HEK293 (cell line): ENCODE results near the gene TBC1D16.

Experiments
- CTCF ChIA-PET: fragments of 350-600 bp; formaldehyde crosslinking; extraction: SDS; loops from one replicate; lab custom pipeline; 2021; ENCODE audit warnings: antibody characterized with exemption; lab: Yijun Ruan, JAX
- POLR2A ChIA-PET: fragments of 300-600 bp; formaldehyde crosslinking; extraction: SDS; loops from one replicate; lab custom pipeline; 2020; ENCODE audit warnings: antibody characterized with exemption, inconsistent platforms; lab: Yijun Ruan, JAX
- H3K27ac ChIP-seq: fragments of 200-500 bp; sonication (Bioruptor generic); 2 replicates; pipeline ENCODE4 v1.5.1; 2014; ENCODE audit warnings: low read depth, low read length, control low read depth, inconsistent platforms; ENCODE audit errors: extremely low read depth
- H3K36me3 ChIP-seq, 2 experiments: fragments of 200-500 bp in 1 of 2; sonication (Bioruptor generic) in 1 of 2; 1 replicate in 1 of 2; 2 replicates in 1 of 2; pipeline ENCODE4 v1.5.1; 2014 to 2017; ENCODE audit warnings: inconsistent platforms in 2 of 2, low read length in 2 of 2; ENCODE audit not compliant: control insufficient read depth in 2 of 2, insufficient read depth in 1 of 2
- H3K4me1 ChIP-seq: fragments of 200-500 bp; sonication (Bioruptor generic); 2 replicates; pipeline ENCODE4 v1.5.1; 2014; ENCODE audit warnings: mild to moderate bottlenecking, low read length, inconsistent platforms; ENCODE audit not compliant: control insufficient read depth, insufficient read depth
- H3K4me3 ChIP-seq: 2 replicates; pipeline ENCODE4 v1.5.1; 2011; ENCODE audit warnings: low read depth, mild to moderate bottlenecking, control low read depth, low read length, moderate library complexity
- H3K9me3 ChIP-seq: fragments of 200-500 bp; sonication (Bioruptor generic); 2 replicates; pipeline ENCODE4 v1.5.1; 2014; ENCODE audit warnings: low read depth, low read length, inconsistent platforms; ENCODE audit not compliant: control insufficient read depth, insufficient read depth
- HOXD13 ChIP-seq: sonication (generic); formaldehyde crosslinking; IDR thresholded peaks from 2 replicates; pipeline ENCODE4 v1.8.0; 2022; ENCODE audit warnings: missing genetic modification reagents, borderline replicate concordance
- PRDM10 ChIP-seq: fragments of 450-650 bp; formaldehyde crosslinking; IDR thresholded peaks from 2 replicates; pipeline ENCODE4 v1.5.1; 2016; ENCODE audit warnings: missing biosample characterization, missing genetic modification characterization
- SETDB1 ChIP-seq: IDR thresholded peaks from one replicate; pipeline ENCODE4 v1.6.1; 2017; ENCODE audit warnings: mild to moderate bottlenecking, low read length, moderate library complexity, mixed read lengths; ENCODE audit not compliant: insufficient read length
- YY2 ChIP-seq: fragments of 450-650 bp; formaldehyde crosslinking; IDR thresholded peaks from 2 replicates; pipeline ENCODE4 v1.5.1; 2016; ENCODE audit warnings: missing biosample characterization, missing genetic modification characterization
- ZBTB17 ChIP-seq: fragments of 450-650 bp; formaldehyde crosslinking; IDR thresholded peaks from 2 replicates; pipeline ENCODE4 v1.5.1; 2016; ENCODE audit warnings: missing biosample characterization, missing genetic modification characterization
- ZNF114 ChIP-seq: fragments of 450-650 bp; formaldehyde crosslinking; IDR thresholded peaks from 2 replicates; pipeline ENCODE4 v1.5.0; 2017; ENCODE audit warnings: missing biosample characterization, missing genetic modification characterization
- ZNF211 ChIP-seq: fragments of 450-650 bp; formaldehyde crosslinking; IDR thresholded peaks from 2 replicates; pipeline ENCODE4 v1.5.1; 2016; ENCODE audit warnings: low read depth, missing biosample characterization, missing genetic modification characterization
- ZNF221 ChIP-seq: fragments of 450-650 bp; formaldehyde crosslinking; IDR thresholded peaks from 2 replicates; pipeline ENCODE4 v1.5.1; 2017; ENCODE audit warnings: missing biosample characterization, missing genetic modification characterization, borderline replicate concordance
- ZNF23 ChIP-seq: fragments of 450-650 bp; formaldehyde crosslinking; IDR thresholded peaks from 2 replicates; pipeline ENCODE4 v1.5.1; 2016; ENCODE audit warnings: missing biosample characterization, missing genetic modification characterization, borderline replicate concordance
- ZNF248 ChIP-seq: fragments of 450-650 bp; formaldehyde crosslinking; IDR thresholded peaks from 2 replicates; pipeline ENCODE4 v1.5.1; 2017; ENCODE audit warnings: missing biosample characterization, missing genetic modification characterization
- ZNF26 ChIP-seq: fragments of 450-650 bp; formaldehyde crosslinking; IDR thresholded peaks from 2 replicates; pipeline ENCODE4 v1.5.1; 2016; ENCODE audit warnings: missing biosample characterization, missing genetic modification characterization
- ZNF404 ChIP-seq: fragments of 450-650 bp; formaldehyde crosslinking; IDR thresholded peaks from 2 replicates; pipeline ENCODE4 v1.5.1; 2017; ENCODE audit warnings: missing biosample characterization, missing genetic modification characterization
- ZNF514 ChIP-seq: fragments of 450-650 bp; formaldehyde crosslinking; IDR thresholded peaks from 2 replicates; pipeline ENCODE4 v1.5.1; 2016; ENCODE audit warnings: missing biosample characterization, missing genetic modification characterization
- ZNF549 ChIP-seq: fragments of 450-650 bp; IDR thresholded peaks from 2 replicates; pipeline ENCODE4 v1.5.1; 2018; ENCODE audit warnings: missing biosample characterization, missing genetic modification characterization, mild to moderate bottlenecking, inconsistent platforms, moderate library complexity
- ZNF664 ChIP-seq: fragments of 450-650 bp; formaldehyde crosslinking; IDR thresholded peaks from 2 replicates; pipeline ENCODE4 v1.5.1; 2016; ENCODE audit warnings: missing biosample characterization, missing genetic modification characterization
- TF ChIP-seq, protein P1 (sequence below): fragments of 450-650 bp; formaldehyde crosslinking; IDR thresholded peaks from 2 replicates; pipeline ENCODE4 v1.5.1; 2016; ENCODE audit warnings: missing biosample characterization, missing genetic modification characterization
- TF ChIP-seq, protein P2 (sequence below): fragments of 450-650 bp; formaldehyde crosslinking; IDR thresholded peaks from 2 replicates; pipeline ENCODE4 v1.5.1; 2016; ENCODE audit warnings: missing biosample characterization, missing genetic modification characterization
- TF ChIP-seq, protein P3 (sequence below): fragments of 450-650 bp; formaldehyde crosslinking; IDR thresholded peaks from 2 replicates; pipeline ENCODE4 v1.5.0; 2017; ENCODE audit warnings: missing biosample characterization, missing genetic modification characterization, borderline replicate concordance

Gene TBC1D16

DNA sequence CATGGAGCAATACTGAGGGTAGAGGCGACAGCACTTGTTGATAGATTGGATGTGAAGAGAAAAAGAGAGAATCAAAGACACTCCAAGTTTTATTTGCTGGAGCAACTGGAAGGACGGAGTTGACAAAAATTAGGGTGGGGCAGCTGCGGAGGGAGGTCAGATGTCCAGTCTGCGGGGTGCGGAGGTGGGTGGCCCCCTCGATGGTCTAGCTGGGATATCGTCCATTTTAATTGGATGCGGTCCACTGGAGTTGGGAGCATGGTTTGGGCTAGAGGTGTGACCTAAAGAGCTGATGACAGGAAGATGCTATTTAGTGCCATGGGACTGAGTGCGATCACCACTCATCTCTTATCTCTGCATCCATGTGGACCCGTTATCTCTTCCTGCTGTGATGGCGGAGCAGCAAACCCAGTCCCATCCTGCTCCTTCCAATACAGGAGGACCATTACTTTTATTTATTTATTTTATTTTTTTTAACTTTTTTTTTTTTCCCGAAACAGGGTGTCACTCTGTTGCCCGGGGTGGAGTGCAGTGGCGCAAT lies 148.2 kb downstream of the TBC1D16 start (continued):
- TF ChIP-seq, protein P1, sequence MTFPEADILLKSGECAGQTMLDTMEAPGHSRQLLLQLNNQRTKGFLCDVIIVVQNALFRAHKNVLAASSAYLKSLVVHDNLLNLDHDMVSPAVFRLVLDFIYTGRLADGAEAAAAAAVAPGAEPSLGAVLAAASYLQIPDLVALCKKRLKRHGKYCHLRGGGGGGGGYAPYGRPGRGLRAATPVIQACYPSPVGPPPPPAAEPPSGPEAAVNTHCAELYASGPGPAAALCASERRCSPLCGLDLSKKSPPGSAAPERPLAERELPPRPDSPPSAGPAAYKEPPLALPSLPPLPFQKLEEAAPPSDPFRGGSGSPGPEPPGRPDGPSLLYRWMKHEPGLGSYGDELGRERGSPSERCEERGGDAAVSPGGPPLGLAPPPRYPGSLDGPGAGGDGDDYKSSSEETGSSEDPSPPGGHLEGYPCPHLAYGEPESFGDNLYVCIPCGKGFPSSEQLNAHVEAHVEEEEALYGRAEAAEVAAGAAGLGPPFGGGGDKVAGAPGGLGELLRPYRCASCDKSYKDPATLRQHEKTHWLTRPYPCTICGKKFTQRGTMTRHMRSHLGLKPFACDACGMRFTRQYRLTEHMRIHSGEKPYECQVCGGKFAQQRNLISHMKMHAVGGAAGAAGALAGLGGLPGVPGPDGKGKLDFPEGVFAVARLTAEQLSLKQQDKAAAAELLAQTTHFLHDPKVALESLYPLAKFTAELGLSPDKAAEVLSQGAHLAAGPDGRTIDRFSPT = no peak
- TF ChIP-seq ZNF664 (tag by site-specific recombination) (no peak), ZNF514 (tag by site-specific recombination) (no peak), ZNF211 (tag by site-specific recombination) (no peak)
- TF ChIP-seq, all 188 proteins: peak for 2

DNA sequence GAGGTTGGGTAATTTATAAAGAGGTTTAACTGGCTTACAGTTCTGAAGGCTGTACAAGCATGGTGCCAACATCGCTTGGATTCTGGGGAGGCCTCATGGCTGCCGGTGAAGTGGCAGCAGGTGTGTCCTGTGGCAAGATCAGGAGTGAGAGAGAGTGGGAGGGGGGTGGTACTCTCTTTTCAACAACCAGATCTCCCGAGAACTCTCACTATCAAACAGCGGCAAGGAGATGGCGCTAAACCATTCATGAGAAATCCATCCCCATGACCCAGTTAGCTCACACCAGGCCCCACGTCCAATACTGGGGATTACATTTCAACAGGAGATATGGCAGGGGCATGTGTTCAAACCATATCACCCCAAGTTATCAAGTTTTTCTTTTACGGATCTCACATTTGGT lies 152.5 kb downstream of the TBC1D16 start:
- Histone ChIP-seq H3K4me3 (no peak overlapping the region), H3K27ac (no peak overlapping the region), H3K9me3 (no peaks in the 10 kb centered on the region), H3K4me1 (no peaks in the 10 kb centered on the region), H3K36me3 (no peaks in the 10 kb centered on the region)
- ChIA-PET POLR2A (no interaction called here), CTCF (interaction anchor here (0.7 to 1.9 kb wide), 3 partner anchors 8 to 388 kb away, joined by 3 to 7 read pairs (median 3); no protein-coding TSS in a partner anchor)
- TF ChIP-seq, protein P2, sequence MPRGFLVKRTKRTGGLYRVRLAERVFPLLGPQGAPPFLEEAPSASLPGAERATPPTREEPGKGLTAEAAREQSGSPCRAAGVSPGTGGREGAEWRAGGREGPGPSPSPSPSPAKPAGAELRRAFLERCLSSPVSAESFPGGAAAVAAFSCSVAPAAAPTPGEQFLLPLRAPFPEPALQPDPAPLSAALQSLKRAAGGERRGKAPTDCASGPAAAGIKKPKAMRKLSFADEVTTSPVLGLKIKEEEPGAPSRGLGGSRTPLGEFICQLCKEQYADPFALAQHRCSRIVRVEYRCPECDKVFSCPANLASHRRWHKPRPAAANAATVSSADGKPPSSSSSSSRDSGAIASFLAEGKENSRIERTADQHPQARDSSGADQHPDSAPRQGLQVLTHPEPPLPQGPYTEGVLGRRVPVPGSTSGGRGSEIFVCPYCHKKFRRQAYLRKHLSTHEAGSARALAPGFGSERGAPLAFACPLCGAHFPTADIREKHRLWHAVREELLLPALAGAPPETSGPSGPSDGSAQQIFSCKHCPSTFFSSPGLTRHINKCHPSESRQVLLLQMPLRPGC (tag by site-specific recombination) = no peak
- TF ChIP-seq PRDM10 (tag by site-specific recombination) = no peak
- no peak for TF ChIP-seq YY2
- TF ChIP-seq HOXD13 (CRISPR knock-in tag) = no peak
- no peak for TF ChIP-seq ZNF549 (tag by site-specific recombination)
- TF ChIP-seq SETDB1 = no peak
- TF ChIP-seq ZNF221 = no peak
- TF ChIP-seq ZNF404 (tag by site-specific recombination) = no peak
- TF ChIP-seq ZNF248 (tag by site-specific recombination) = no peak
- no peak for TF ChIP-seq ZNF114 (tag by site-specific recombination)
- no peak for TF ChIP-seq ZNF26 (tag by site-specific recombination)
- TF ChIP-seq ZBTB17 (tag by site-specific recombination) = no peak
- TF ChIP-seq, protein P3, sequence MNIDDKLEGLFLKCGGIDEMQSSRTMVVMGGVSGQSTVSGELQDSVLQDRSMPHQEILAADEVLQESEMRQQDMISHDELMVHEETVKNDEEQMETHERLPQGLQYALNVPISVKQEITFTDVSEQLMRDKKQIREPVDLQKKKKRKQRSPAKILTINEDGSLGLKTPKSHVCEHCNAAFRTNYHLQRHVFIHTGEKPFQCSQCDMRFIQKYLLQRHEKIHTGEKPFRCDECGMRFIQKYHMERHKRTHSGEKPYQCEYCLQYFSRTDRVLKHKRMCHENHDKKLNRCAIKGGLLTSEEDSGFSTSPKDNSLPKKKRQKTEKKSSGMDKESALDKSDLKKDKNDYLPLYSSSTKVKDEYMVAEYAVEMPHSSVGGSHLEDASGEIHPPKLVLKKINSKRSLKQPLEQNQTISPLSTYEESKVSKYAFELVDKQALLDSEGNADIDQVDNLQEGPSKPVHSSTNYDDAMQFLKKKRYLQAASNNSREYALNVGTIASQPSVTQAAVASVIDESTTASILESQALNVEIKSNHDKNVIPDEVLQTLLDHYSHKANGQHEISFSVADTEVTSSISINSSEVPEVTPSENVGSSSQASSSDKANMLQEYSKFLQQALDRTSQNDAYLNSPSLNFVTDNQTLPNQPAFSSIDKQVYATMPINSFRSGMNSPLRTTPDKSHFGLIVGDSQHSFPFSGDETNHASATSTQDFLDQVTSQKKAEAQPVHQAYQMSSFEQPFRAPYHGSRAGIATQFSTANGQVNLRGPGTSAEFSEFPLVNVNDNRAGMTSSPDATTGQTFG = no peak
- no peak for TF ChIP-seq ZNF23 (tag by site-specific recombination)
